ENCODE measurements around the gene SRGAP1.
"Not testable (repeated sequence)": the region's sequence is repeated elsewhere in the genome, so short reads cannot be mapped to it uniquely, and the experiment has no call there.

The SRGAP1 gene

GRCh38 chr12:64018116-64018515, 173.6 kb downstream of the SRGAP1 start:
- DNase-seq, result not testable (repeated sequence)

- no peak for DNase-seq
Measured at GRCh38 chr12:64018524-64018923, 174.0 kb downstream of the SRGAP1 start.

- DNase-seq, result no peak
Measured at GRCh38 chr12:64019101-64019500, 174.6 kb downstream of the SRGAP1 start.

- DNase-seq, result no peak
Measured at GRCh38 chr12:64019654-64020053, 175.2 kb downstream of the SRGAP1 start.

GRCh38 chr12:64025174-64025958, 180.9 kb downstream of the SRGAP1 start:
- DNase-seq, result no peak

GRCh38 chr12:64027311-64027710, 182.8 kb downstream of the SRGAP1 start:
- DNase-seq, result no peak

GRCh38 chr12:64028541-64028940, 184.0 kb downstream of the SRGAP1 start:
- DNase-seq, result no peak

GRCh38 chr12:64029013-64029857, 184.7 kb downstream of the SRGAP1 start:
- no peak for DNase-seq

- DNase-seq, result no peak
Measured at GRCh38 chr12:64030155-64030554, 185.7 kb downstream of the SRGAP1 start.

- DNase-seq, result peak; percentile 8
Measured at GRCh38 chr12:64034056-64034455, 189.6 kb downstream of the SRGAP1 start.

- DNase-seq, result no peak
Measured at GRCh38 chr12:64034901-64035576, 190.5 kb downstream of the SRGAP1 start.

GRCh38 chr12:64036414-64036813, 191.9 kb downstream of the SRGAP1 start:
- DNase-seq, result no peak

GRCh38 chr12:64039281-64039871, 194.9 kb downstream of the SRGAP1 start:
- no peak for DNase-seq

GRCh38 chr12:64042911-64043310, 198.4 kb downstream of the SRGAP1 start:
- no peak for DNase-seq

- DNase-seq, result no peak
Measured at GRCh38 chr12:64044191-64044590, 199.7 kb downstream of the SRGAP1 start.

GRCh38 chr12:64051057-64051456, 206.6 kb downstream of the SRGAP1 start:
- DNase-seq, result no peak

- no peak for DNase-seq
Measured at GRCh38 chr12:64053117-64053516, 208.6 kb downstream of the SRGAP1 start.

- DNase-seq, result no peak
Measured at GRCh38 chr12:64054079-64054520, 209.6 kb downstream of the SRGAP1 start.

- no peak for DNase-seq
Measured at GRCh38 chr12:64056741-64057140, 212.2 kb downstream of the SRGAP1 start.

- DNase-seq, result no peak
Measured at GRCh38 chr12:64057706-64058105, 213.2 kb downstream of the SRGAP1 start.

- no peak for DNase-seq
Measured at GRCh38 chr12:64058541-64059265, 214.2 kb downstream of the SRGAP1 start.

GRCh38 chr12:64059685-64060084, 215.2 kb downstream of the SRGAP1 start:
- no peak for DNase-seq

Data from OCI-M1 (cell line).